HG02759 (cell line): ENCODE measurements around the gene PPP3R2.
"Not testable (repeated sequence)": the region's sequence is repeated elsewhere in the genome, so short reads cannot be mapped to it uniquely, and the experiment has no call there.

ENCODE experiments used
- ATAC-seq: cut with Tn5 transposase; IDR thresholded peaks from one replicate; pipeline ENCODE4 v1.9.1; 2021; ENCODE audit warnings: mild to moderate bottlenecking, moderate library complexity; ENCODE audit not compliant: unreplicated experiment

The PPP3R2 gene

GRCh38 chr9:101590074-101590473, 4.7 kb downstream of the PPP3R2 start:
- ATAC-seq = not testable (repeated sequence)

DNA sequence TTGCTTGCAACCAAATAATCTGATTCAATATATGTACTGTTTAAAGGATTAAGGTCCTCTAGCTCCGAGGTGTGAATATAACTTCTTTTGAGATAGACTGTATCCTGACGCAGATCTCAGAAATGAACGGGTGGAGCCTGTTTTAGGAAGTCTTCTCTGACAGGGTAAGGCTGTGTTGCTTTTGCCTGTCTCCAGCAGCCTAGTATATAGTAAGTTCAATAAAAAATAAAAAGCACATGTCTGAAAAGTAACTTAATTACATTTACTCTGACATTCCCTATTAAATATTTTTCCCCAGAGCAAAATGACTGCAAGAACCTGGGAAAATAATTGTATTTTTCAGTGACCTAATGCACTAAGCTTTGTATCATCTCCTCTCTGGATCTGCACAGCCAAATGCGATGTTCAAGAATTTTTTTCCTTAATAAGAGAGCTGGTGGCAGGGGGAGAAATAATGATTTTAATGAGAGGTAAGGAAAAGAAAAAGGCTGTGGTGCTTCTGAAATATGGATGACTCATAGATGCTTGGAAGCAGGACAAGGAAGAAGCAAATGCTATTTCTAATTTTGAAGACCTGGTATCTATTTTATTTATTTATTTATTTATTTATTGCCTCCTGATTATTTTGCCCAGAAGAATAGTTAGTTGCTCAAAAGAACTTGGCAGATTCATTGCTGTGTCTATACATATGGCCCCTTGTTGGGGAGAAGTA, 7.3 kb downstream of the PPP3R2 start:
- no peak for ATAC-seq

- ATAC-seq = peak; percentile 92
Observed at GRCh38 chr9:101586651-101587050, 8.1 kb downstream of the PPP3R2 start.

- no peak for ATAC-seq
Observed at GRCh38 chr9:101585740-101586139, 9.0 kb downstream of the PPP3R2 start.

DNA sequence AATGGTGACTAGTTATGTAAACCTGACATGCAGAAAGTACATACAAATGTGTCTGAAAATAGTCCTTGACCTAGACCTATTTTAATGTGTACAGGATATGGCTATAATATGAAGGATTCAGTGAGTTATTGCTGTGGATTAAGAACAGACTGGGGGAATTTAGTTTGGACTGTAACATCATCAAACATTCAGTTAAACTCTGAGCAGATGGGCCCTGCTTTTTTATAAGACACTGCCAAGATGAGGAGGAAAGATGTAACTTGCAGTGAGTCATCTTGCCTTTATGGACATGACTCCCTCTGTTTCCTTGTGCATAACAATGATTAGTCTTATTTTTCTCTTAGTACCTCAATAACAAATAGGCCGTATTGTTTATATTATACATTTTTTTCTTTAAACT, 12.2 kb downstream of the PPP3R2 start:
- ATAC-seq = no peak

DNA sequence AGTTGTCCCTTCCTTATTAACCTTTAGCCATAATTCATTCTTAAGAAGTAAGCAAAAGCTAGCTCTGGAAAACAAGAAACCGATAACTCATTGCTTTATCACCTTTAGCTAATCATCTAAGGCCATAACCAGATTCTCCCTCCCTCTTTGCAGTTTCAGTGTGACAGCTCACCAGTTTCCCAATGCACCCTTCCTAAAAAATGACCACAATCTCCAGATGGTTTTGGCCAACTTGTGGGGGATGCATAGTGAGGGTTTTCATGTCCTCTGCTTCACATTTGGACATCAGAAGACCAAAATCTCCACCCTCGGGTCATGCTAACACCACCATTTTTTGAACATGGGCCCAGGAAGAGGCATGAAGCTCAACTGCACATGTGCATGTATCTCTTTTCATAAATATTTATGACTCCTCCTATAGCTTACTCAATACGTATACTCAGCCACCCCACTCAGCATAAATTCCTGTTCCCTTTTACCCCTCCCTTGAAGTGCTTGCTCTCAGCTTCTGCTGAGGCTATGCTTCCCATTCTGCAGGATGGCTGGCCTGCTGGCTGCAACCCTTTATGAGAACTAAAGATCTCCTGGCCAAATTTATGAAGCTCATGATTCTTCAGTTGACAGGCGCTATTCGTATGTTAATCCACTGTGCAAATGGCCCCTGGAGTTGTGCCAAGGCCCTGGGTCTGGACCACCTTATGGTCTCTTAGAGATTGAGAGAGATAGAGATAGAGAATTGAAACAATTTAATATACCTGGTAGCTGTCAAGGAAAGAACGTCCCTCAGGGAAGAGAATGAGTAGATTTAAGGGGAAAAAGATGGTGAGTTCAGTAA, 14.8 kb downstream of the PPP3R2 start:
- ATAC-seq = no peak

DNA sequence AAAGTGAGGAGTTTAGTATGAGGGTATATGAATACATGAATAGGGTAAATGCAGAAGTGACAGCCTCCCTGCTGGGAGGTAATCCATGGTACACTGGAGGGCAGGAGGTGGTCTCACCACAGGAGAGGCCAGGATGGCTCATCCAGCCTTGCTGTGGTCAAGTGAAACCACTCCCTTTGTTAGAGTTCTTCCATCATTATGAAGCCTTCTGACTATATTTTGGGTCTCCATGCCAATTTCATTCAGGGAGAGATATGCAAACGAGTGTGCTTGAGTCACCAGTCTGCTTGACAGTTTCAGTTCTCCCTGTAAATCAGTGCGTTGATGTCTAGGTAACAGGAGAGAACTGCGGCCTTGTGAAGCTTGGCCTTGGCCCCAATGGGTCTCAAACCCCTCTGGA, 16.4 kb downstream of the PPP3R2 start:
- ATAC-seq = peak; percentile 69

GRCh38 chr9:101574731-101575333, 19.9 kb downstream of the PPP3R2 start:
- no peak for ATAC-seq

GRCh38 chr9:101572316-101572715, 22.5 kb downstream of the PPP3R2 start:
- no peak for ATAC-seq

- ATAC-seq = no peak
Observed at GRCh38 chr9:101571114-101571513, 23.7 kb downstream of the PPP3R2 start.

GRCh38 chr9:101569741-101570501, 24.8 kb downstream of the PPP3R2 start:
- no peak for ATAC-seq

DNA sequence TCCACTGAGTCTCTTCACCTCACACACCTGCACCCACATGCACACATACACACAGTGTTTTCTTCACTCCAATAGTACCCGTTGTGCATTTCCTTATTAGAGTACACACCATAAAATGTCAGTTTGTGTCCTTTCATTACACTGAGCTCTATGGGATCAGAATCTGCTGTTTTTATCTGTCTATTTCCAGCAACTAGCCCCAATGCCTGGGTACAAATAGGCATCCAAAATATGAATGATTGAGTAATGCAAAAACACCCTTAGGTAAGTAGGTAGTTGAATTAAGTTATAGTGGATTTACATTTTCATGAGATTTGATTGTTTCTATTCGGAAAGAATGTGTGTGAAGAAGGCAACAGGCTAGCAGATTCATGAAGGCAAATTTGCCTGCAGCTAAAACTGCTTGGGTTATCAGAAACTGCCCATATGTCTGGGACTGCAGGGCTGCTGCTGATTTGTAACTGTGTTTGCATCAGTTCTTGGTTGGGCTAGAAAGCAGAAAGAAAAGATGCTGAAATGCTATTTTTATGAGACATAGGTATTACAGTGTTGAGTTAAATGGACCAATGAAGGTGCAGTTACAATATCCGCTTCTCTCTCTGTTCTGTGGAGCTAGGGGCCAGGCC, 26.9 kb downstream of the PPP3R2 start:
- no peak for ATAC-seq

DNA sequence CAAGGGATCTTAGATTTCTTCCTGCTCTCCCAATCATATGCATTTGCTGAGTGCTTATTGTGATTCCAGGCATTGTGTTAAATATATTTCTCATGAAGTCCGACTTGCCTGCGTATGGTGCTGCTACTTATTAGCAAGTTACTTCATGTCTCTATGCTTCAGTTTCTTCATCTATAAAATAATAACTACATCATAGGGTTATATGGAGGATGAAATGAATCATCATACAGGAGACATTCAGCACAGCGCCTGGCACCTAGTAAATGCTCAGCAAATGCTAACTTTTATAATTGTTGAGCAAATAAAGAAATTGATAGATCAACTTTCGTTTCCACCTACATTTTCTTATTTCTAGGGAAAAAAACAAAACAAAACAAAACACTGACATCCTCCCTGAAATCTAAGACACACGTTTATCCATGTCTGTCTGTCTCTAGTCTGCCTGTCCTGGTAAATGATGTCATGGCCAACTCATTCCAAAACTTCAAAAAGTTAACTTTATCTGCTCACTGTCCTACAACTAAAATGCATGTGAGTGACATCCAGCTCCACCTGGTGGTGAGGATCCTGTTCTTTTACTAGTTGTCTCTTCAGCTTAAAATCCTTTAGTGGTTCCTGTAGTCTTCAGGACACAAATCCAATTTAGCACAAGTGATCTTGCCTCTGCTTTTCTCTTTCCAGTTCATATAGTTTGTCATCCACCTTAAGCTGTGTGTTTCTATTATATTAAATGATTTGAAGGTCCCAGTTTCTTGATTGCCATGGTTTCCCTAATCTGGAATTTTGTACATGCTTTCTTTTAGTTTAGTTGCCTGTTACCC, 27.7 kb downstream of the PPP3R2 start:
- ATAC-seq = peak; percentile 82

DNA sequence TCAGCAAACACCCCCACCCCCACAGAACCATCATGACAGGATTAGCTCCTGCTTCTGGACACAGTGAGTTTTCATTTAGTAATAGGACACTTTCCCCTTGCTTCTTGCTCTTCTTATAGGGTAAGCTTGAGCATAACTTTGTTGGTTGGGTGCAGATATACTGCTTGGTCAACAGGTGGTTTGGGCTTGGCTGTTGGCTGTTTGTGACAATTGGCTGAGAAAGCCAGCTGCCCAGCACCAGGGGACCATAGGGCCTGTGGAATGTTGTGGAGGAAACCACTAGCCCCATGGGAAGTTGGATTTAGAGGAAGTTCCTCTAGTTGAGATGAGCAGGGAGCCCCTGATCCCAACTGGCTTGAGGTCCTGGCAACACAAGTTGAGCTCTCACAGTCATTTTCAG, 30.5 kb downstream of the PPP3R2 start:
- ATAC-seq = no peak

- ATAC-seq = no peak
Observed at GRCh38 chr9:101562966-101563365, 31.8 kb downstream of the PPP3R2 start.

GRCh38 chr9:101561740-101562139, 33.0 kb downstream of the PPP3R2 start:
- ATAC-seq = no peak

DNA sequence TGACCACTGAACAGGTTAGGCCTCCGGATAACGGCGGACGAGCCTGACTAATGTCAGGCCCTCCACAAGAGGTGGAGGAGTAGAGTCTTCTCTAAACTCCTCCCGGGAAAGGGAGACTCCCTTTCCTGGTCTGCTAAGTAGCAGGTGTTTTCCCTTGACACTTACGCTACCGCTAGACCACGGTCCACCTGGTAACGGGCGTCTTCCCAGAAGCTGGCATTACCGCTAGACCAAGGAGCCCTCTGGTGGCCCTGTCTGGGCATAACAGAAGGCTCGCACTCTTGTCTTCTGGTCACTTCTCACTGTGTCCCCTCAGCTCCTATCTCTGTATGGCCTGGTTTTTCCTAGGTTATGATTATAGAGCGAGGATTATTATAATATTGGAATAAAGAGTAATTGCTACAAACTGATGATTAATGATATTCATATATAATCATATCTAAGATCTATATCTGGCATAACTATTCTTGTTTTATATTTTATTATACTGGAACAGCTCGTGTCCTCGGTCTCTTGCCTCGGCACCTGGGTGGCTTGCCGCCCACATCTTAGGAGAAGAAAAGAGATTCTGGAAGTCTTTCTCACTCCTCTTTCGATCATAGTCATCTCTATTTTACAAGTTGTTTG, 45.2 kb downstream of the PPP3R2 start:
- not testable (repeated sequence) for ATAC-seq

DNA sequence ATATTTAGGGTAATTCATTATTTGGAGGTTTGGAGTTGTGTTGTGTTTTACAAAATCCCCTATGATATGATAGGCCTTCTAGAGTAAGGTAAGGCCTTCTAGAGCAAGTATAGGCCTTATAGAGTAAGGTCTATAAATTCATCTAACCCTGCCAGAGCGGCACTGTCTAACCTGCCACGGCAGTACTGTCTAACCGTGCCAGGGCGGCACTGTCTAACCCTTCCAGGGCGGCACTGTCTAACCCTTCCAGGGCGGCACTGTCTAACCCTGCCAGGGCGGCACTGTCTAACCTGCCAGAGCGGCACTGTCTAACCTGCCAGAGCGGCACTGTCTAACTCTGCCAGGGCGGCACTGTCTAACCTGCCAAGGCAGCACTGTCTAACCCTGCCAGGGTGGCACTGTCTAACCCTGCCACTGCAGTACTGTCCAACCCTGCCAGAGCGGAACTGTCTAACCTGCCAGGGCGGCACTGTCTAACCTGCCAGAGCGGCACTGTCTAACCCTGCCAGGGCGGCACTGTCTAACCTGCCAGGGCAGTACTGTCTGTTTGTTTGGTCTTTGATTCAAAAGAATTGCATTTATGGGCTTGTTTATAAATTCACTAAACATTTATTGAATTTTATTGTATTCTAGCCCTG, 51.6 kb downstream of the PPP3R2 start:
- ATAC-seq = no peak
